K562 (cell line): ENCODE results near the gene RHCG. TPM values are rescaled to one million over a fixed set of nuclear protein-coding genes. Genes with fewer than 3 reads are reported as not detected.
A peak's percentile ranks its signal among the peaks of the same experiment; 100 is the strongest.

ENCODE experiments used
- ELF1 ChIP-seq: fragments of 200-800 bp; sonication (Bioruptor generic); IDR thresholded peaks from 2 replicates; pipeline ENCODE4 v1.6.1; 2016; ENCODE audit warnings: missing genetic modification characterization, missing compliant biosample characterization
- KAT7 ChIP-seq: sonication (generic); formaldehyde crosslinking; IDR thresholded peaks from 2 replicates; pipeline ENCODE4 v1.8.0; 2022; ENCODE audit warnings: missing genetic modification reagents, mild to moderate bottlenecking, borderline replicate concordance
- KLF13 ChIP-seq: fragments of 450-650 bp; IDR thresholded peaks from 2 replicates; pipeline ENCODE4 v1.6.1; 2016; ENCODE audit warnings: missing genetic modification characterization, low read depth, mild to moderate bottlenecking, missing compliant biosample characterization, moderate library complexity, borderline replicate concordance
- MEF2A ChIP-seq: IDR thresholded peaks from 2 replicates; pipeline ENCODE4 v1.6.1; 2011; ENCODE audit warnings: low read depth, mild to moderate bottlenecking, low read length, moderate library complexity; ENCODE audit not compliant: control insufficient read depth
- NELFE ChIP-seq: IDR thresholded peaks from 2 replicates; pipeline ENCODE4 v1.6.1; 2011; ENCODE audit warnings: mild to moderate bottlenecking; ENCODE audit not compliant: insufficient read depth, insufficient read length
- RAD21 ChIP-seq, 2 experiments: fragments of 250-450 bp in 1 of 2; fragments of 450-650 bp in 1 of 2; sonication (Bioruptor Pico) in 1 of 2; formaldehyde crosslinking in 1 of 2; IDR thresholded peaks in 1 of 2; conservative IDR thresholded peaks in 1 of 2; 2 replicates each; pipeline versions ENCODE4 v1.4.0 to v1.8.0; 2020 to 2022; ENCODE audit warnings: mild to moderate bottlenecking in 2 of 2, moderate library complexity in 1 of 2
- TEAD1 ChIP-seq, 2 experiments: fragments of 450-650 bp in 1 of 2; sonication (generic) in 1 of 2; formaldehyde crosslinking; IDR thresholded peaks; 2 replicates each; pipeline versions ENCODE4 v1.4.0 to v1.8.0; 2020 to 2022; ENCODE audit warnings: mild to moderate bottlenecking in 2 of 2, missing genetic modification reagents in 1 of 2
- TEAD4 ChIP-seq, 2 experiments: sonication (generic) in 1 of 2; formaldehyde crosslinking in 1 of 2; IDR thresholded peaks; 2 replicates each; pipeline versions ENCODE4 v1.6.1 to v1.8.0; 2012 to 2022; ENCODE audit warnings: borderline replicate concordance in 1 of 2, inconsistent platforms in 1 of 2, low read length in 1 of 2, mild to moderate bottlenecking in 1 of 2, missing genetic modification reagents in 1 of 2
- polyA plus RNA-seq, 8 experiments: library from polyadenylated mRNA; depleted of rRNA in 4 of 8; stranded (reverse) in 5 of 8; unstranded in 3 of 8; fragments of >200 nt; fragmentation: Nextera tagmentation in 2 of 8; fragmentation: Illumina TruSeq in 1 of 8; extraction: Ambion mirVana in 2 of 8; extraction: Trizol in 1 of 8; gene quantifications; 2 replicates each; pipeline versions ENCODE4 v1.2.1 to v1.2.3, GENCODE V29; 2011 to 2014; ENCODE audit warnings: inconsistent platforms in 1 of 8, missing spikeins in 1 of 8
- total RNA-seq, 7 experiments: library from RNA; depleted of rRNA in 6 of 7; stranded (reverse); fragments of >200 nt in 6 of 7; fragmentation: Illumina TruSeq in 2 of 7; extraction: Trizol in 2 of 7; gene quantifications; 2 replicates each; pipeline versions ENCODE4 v1.2.1 to v1.2.3, GENCODE V29; 2011 to 2021; ENCODE audit warnings: low replicate concordance in 1 of 7
- TF ChIP-seq, protein P1 (sequence below), 2 experiments: fragments of 450-650 bp; formaldehyde crosslinking in 1 of 2; IDR thresholded peaks; 2 replicates each; pipeline versions ENCODE4 v1.4.0 to v1.6.1; 2014 to 2020; ENCODE audit warnings: mild to moderate bottlenecking in 2 of 2, borderline replicate concordance in 1 of 2, low read depth in 1 of 2
- TF ChIP-seq, protein P2 (sequence below): fragments of 450-650 bp; IDR thresholded peaks from one replicate; pipeline ENCODE4 v1.6.1; 2018; ENCODE audit warnings: mild to moderate bottlenecking, moderate library complexity; ENCODE audit not compliant: partially characterized antibody
- TF ChIP-seq, protein P3 (sequence below): fragments of 250-450 bp; sonication (Bioruptor Pico); IDR thresholded peaks from 2 replicates; pipeline ENCODE4 v1.4.0; 2020
- TF ChIP-seq, protein P4 (sequence below), 2 experiments: IDR thresholded peaks; 2 replicates each; pipeline ENCODE4 v1.6.1; 2012; ENCODE audit warnings: improper control_type of control experiment in 2 of 2, low read depth in 2 of 2, low read length in 2 of 2, borderline replicate concordance in 1 of 2

The RHCG gene
- total and polyA plus RNA-seq, 9 of the 15 experiments (the other 6 are each of a cell fraction or from before 2014, with no cell fraction given) = not detected

DNA sequence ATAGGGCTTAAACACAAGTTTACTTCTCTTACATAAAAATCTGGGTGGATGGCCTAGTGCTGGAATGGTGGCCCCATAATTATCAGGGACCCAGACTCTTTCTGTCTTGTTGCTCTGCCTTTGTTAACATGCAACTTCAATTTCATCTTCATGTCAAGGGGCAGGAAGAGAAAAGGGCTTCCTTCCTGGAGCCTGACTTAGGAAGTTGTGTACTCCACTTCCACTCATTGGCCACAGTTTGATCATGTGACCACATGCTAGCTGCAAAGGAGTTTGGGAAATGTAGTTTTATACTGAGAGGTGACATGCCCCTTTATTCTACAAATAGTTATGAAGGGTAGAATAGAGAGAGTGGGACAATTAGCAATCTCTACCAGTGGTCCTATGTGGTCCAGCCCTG lies 39.3 kb downstream of the RHCG start (continued):
- TF ChIP-seq, protein P1, sequence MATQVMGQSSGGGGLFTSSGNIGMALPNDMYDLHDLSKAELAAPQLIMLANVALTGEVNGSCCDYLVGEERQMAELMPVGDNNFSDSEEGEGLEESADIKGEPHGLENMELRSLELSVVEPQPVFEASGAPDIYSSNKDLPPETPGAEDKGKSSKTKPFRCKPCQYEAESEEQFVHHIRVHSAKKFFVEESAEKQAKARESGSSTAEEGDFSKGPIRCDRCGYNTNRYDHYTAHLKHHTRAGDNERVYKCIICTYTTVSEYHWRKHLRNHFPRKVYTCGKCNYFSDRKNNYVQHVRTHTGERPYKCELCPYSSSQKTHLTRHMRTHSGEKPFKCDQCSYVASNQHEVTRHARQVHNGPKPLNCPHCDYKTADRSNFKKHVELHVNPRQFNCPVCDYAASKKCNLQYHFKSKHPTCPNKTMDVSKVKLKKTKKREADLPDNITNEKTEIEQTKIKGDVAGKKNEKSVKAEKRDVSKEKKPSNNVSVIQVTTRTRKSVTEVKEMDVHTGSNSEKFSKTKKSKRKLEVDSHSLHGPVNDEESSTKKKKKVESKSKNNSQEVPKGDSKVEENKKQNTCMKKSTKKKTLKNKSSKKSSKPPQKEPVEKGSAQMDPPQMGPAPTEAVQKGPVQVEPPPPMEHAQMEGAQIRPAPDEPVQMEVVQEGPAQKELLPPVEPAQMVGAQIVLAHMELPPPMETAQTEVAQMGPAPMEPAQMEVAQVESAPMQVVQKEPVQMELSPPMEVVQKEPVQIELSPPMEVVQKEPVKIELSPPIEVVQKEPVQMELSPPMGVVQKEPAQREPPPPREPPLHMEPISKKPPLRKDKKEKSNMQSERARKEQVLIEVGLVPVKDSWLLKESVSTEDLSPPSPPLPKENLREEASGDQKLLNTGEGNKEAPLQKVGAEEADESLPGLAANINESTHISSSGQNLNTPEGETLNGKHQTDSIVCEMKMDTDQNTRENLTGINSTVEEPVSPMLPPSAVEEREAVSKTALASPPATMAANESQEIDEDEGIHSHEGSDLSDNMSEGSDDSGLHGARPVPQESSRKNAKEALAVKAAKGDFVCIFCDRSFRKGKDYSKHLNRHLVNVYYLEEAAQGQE (IDR thresholded peaks at IDR 0.05; ENCODE audit: borderline replicate concordance) = peak; percentile 53
- TF ChIP-seq, protein P1 (CRISPR knock-in tag; IDR thresholded peaks at IDR 0.05; ENCODE audit: low read depth) = no peak
- TF ChIP-seq ELF1 (tag) (peak; percentile 85), KLF13 (tag) (no peak), TEAD4 (IDR thresholded peaks at IDR 0.05; ENCODE audit: low read length) (no peak), TEAD4 (CRISPR knock-in tag; IDR thresholded peaks at IDR 0.05; ENCODE audit: borderline replicate concordance) (no peak), RAD21 (CRISPR knock-in tag; conservative IDR thresholded peaks at IDR 0.05 in 1 of 2, IDR thresholded peaks at IDR 0.05 in 1 of 2) (no peak), KAT7 (CRISPR knock-in tag) (no peak), MEF2A (no peak), TEAD1 (CRISPR knock-in tag; IDR thresholded peaks at IDR 0.05) (no peak), NELFE (no peak)
- TF ChIP-seq, protein P2, sequence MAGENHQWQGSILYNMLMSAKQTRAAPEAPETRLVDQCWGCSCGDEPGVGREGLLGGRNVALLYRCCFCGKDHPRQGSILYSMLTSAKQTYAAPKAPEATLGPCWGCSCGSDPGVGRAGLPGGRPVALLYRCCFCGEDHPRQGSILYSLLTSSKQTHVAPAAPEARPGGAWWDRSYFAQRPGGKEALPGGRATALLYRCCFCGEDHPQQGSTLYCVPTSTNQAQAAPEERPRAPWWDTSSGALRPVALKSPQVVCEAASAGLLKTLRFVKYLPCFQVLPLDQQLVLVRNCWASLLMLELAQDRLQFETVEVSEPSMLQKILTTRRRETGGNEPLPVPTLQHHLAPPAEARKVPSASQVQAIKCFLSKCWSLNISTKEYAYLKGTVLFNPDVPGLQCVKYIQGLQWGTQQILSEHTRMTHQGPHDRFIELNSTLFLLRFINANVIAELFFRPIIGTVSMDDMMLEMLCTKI = no peak
- TF ChIP-seq, protein P3, sequence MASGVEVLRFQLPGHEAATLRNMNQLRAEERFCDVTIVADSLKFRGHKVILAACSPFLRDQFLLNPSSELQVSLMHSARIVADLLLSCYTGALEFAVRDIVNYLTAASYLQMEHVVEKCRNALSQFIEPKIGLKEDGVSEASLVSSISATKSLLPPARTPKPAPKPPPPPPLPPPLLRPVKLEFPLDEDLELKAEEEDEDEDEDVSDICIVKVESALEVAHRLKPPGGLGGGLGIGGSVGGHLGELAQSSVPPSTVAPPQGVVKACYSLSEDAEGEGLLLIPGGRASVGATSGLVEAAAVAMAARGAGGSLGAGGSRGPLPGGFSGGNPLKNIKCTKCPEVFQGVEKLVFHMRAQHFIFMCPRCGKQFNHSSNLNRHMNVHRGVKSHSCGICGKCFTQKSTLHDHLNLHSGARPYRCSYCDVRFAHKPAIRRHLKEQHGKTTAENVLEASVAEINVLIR (CRISPR knock-in tag) = no peak
- TF ChIP-seq, protein P4, sequence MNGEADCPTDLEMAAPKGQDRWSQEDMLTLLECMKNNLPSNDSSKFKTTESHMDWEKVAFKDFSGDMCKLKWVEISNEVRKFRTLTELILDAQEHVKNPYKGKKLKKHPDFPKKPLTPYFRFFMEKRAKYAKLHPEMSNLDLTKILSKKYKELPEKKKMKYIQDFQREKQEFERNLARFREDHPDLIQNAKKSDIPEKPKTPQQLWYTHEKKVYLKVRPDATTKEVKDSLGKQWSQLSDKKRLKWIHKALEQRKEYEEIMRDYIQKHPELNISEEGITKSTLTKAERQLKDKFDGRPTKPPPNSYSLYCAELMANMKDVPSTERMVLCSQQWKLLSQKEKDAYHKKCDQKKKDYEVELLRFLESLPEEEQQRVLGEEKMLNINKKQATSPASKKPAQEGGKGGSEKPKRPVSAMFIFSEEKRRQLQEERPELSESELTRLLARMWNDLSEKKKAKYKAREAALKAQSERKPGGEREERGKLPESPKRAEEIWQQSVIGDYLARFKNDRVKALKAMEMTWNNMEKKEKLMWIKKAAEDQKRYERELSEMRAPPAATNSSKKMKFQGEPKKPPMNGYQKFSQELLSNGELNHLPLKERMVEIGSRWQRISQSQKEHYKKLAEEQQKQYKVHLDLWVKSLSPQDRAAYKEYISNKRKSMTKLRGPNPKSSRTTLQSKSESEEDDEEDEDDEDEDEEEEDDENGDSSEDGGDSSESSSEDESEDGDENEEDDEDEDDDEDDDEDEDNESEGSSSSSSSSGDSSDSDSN (IDR thresholded peaks at IDR 0.05; ENCODE audit: borderline replicate concordance in 1 of 2, low read depth in 2 of 2, low read length in 2 of 2) = no peak
